HG03521 (cell line): ENCODE data around the gene GRIP2.

Source experiments
- ATAC-seq: cut with Tn5 transposase; IDR thresholded peaks from one replicate; pipeline ENCODE4 v1.9.1; 2021; ENCODE audit warnings: mild to moderate bottlenecking, moderate library complexity; ENCODE audit not compliant: unreplicated experiment

Gene GRIP2

DNA sequence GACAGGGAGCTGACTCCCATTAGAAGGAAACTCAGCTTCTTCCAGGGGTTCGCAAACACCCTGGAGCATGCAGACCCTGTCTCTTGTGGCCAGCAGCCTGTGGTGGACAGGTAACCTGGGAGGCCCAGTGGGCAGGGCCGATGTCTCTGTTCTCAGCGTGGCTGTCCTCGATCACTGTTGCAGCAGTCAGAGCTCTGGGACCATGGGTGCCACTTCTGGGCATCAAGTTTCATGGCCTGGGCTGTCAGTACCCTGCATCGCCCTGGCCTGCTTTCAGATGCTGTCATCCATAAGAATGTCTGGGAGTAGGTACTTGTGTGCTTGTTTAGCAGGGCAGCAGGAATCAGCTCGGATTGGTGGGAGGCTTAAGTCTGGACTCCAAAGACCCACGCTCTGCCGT, 83.3 kb downstream of the GRIP2 start:
- no peak for ATAC-seq

- ATAC-seq, result no peak
These were observed 84.4 kb downstream of the GRIP2 start for GRCh38 chr3:14455571-14456317.

DNA sequence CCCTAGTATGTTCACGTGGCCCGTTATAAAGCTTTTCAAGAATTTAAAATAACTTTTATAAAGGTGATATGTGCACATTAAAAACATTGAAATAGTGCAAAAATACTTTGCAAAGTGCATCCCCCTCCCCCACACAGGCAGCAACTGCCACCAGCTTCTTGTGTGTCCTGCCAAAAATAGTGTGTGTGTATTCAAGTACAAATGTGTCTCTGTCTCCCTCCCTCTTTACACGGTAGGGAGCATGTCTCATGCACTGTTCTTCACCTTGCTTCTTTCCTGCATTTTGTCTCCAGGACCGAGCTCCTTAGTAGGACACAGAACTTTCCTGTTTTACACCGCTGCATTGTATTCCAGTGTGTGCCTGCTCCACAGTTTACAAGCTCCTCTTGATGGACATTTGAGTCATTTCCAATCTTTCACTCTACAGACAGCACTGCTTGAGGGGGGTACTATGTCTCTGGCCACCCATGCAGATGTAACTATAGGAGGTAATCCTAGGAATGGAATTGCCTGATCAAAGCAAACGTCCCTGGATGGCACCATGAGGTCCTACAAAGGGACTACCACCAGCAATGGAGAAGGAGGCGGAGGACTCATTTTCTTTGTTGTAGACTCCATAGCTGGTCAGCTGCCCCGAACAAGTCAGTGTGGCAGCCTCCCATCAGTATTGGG, 85.4 kb downstream of the GRIP2 start:
- ATAC-seq, result no peak

- ATAC-seq, result no peak
These were observed 86.1 kb downstream of the GRIP2 start for GRCh38 chr3:14453876-14454638.

DNA sequence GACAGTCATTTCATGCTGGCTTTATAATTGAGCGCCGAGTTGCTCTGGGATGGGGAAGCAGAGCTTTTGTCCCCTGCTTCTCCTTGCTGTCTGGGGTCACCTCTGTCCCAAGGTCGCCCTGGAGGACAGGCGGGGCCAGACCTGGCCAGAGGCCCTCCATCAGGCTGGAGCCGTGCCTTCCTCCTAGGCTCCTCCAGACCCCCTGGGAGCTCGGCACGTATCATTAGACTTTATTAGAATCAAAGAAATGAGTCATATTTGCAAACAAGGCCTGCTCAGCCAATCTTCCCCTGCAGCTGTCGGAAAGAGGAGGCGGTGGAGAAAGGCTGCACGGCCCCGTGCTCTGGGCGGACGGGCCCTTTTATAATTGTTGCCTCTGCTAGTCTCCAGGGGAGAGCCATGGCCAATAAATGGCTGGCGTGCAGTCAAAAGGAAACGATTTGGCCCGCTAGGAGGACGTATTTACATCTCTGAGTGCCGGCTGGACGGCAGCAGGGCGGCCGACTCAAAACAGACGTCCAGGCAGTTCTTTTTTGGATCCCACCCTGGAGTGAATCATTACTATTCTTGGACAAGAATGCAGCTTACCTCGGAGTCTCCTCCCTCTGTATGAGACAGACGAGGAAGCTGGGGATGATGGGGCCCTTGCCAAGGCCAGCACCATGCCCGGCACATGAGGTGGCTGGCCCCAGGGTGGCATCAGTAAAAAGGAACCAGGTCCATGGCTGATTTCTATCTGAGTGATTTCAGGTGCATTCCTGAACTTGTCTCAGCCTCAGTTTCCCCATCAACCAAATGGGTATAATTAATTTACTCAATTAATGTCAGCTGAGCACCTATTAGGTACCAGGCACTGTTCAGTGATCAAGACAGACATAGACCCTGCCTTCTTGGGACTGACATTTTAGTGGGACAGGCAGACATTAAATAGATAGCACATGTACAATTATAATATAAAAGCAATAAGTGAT, 87.1 kb downstream of the GRIP2 start:
- ATAC-seq, result no peak

- no peak for ATAC-seq
These were observed 88.0 kb downstream of the GRIP2 start for GRCh38 chr3:14451844-14452739.

DNA sequence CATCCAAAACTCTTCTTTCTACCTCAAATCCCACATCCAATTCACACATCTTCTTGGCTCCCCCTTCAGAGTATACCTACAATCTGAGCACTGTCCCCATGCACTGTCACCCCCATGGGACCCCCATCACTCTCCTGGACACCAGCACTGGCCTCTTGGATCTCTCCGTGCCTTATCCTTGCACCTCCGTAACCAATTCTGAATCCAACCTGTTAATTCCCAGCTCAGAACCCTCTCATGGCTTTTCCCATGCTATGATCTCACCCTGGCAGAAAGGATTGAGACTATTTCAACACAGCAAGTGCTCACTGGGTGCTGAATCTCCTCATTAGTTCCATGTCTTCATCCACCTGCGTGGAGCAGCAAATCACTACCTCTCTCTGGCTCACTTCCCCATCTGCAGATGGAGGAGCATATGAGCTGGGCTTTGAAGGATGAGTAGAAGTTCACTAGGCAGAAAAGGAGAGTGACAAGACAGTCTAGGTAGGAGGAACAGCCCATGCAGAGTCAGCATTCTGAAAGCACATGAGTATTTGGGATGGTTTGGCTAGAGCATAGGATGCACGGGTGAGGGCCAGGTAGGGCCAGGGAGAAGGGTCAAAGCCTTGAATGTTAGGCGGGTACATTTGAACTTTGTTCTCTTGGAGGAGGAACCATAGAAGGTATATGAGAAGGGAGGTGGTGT, 89.1 kb downstream of the GRIP2 start:
- no peak for ATAC-seq

DNA sequence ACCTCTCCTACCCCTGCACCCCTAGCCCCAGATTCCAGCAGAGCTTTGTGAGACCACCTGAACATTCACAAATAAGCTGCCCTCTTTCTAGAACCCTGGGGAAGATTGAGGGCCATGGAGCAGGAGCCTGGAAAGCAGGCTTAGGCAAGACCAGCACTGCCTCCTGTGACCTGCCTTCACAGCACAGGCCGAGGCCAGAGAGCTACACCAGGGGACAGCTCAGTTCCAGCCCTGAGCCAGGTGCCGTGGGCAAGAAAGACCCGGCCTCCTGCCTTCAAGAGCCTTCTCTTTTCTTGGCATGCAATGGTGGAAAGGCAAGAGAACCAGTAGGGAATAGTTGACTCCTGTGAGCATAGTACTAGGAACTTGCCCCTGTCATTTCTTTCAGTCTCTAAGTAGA, 89.6 kb downstream of the GRIP2 start:
- no peak for ATAC-seq

DNA sequence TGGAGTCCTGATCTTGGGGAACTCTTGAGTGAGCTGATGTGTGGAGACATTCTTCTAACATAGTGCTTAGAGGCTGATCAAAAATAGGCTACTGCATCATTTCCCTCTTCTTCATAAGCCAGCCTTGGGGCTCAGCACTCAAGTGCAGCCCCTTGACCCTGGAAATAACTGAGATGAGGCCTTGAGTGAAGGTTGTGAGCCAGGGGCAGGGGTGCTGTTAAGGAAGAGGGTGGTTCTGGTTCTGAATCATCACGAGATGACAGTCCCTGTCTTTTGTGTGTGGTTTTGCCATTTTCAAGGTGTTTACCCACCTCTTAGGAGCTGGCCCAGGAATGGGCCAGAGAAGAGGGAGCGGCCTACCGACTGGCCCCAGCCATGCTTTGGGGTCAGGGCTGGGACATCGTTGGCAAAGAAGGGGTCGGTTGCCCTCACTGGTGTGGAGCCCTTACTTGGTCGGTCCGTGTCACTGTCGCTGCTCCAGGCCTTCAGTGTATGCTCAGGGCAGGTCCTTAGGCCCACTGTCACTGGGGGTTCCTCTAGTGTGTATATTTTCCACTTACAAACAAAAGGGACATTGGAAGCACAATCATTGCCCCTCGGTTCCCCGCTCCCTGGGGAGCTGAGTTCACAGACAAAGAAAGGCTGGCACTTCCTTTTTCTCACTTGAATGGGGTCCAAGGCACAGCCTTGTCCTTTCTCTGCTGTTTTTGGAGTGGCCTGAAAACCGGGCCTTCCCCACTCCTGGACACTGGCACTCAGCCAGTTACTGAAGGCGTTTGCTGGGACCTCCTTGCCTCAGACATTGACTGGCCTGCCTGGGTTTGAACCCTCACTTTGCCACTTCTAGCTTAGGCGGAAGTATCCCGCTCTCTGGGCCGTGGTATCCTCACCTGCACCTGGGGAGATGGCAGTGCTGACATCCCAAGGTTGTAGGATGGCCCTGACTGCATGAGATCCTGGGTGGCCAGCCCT, 91.1 kb downstream of the GRIP2 start:
- ATAC-seq, result no peak

DNA sequence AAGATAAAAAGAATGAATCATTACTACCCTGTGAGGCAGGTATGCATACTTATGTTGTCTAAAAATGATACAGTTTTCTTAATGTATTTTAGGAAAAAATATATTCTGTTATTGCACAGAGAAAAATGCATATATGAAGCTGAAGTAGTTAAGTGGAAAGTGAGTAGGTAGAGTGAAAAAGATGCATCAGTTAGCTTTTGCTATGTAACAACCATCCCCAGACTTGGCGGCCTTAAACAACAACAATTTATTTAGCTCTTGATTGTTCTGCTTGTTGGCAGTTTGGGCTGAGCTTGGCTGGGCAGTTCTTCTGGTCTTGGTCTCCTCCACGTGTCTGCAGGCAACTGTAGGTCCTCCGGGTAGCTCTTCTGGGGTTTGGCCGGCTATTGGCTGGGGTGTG, 92.1 kb downstream of the GRIP2 start:
- ATAC-seq, result no peak

GRCh38 chr3:14446988-14447570, 93.1 kb downstream of the GRIP2 start:
- no peak for ATAC-seq

- no peak for ATAC-seq
These were observed 94.4 kb downstream of the GRIP2 start for GRCh38 chr3:14445773-14446172.

DNA sequence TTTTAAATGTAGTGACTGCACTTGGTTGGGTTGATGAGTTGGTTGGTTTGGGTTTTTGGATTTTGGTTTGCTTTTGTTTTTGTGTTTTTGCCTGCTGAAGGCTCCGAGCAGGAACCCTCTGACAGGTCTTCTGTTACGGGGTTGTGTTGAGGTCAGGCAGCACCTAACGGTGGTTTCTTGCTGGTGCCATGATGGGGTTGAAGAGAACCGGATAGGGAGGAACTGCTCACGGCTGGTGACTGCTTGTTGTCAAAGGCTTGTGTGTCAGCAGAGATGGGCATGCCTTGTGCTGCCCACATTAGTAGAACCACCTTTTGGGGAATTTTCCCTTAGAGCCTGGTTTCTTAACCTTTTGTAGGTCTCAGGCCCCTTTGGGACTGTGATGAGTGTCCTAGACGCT, 95.8 kb downstream of the GRIP2 start:
- no peak for ATAC-seq

DNA sequence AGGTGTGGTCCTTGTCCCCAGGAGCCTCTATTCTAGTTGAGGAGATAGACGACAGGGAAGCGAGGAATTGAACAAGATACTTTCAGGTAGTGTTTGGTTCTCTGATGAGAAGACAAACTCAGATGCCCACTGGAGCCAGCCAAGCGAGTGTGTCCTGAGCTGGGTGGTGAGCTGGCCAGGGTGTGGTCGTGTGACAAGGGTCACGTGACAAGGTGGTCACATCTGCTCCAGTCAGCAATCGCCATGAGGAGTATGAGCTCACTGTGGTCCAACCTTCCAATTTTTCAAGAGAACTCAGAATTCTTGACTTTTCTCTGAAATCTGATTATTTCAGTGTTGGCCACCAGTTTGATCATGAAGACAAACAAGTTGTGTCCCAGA, 98.2 kb downstream of the GRIP2 start:
- ATAC-seq, result no peak

DNA sequence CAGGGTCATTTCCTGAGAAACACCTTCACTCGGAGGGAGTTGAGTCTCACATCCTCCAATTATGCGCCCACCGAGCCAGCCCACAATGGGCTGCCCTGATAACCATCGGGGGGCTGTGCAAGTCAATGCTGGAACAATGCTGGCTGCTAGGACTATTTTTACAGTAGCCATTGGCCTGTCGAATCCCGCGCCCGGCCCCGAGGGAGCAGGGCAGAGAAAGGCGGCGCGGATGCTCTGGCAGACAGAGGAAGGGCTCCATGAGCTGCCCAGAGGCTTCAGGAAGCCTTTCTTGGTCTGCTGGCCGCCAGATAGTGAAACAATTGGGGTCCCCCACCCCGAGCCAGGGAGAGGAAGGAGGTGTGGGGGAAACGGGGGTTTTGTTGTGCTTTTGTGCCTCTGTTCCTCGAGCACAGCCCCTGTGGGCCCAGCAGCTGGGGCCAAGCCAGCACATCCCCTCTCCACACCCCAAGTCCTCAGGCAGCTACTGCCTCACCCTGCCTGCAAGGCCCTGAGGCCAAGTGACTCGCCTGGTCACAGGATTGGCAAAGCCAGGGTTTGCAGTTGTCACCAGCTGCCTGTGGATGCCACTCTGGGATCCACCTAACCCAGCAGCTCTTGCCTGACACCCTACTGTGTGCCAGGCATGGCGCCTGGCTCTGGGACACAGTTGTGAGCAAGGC, 98.8 kb downstream of the GRIP2 start:
- no peak for ATAC-seq

GRCh38 chr3:14440531-14441239, 99.5 kb downstream of the GRIP2 start:
- ATAC-seq, result no peak

DNA sequence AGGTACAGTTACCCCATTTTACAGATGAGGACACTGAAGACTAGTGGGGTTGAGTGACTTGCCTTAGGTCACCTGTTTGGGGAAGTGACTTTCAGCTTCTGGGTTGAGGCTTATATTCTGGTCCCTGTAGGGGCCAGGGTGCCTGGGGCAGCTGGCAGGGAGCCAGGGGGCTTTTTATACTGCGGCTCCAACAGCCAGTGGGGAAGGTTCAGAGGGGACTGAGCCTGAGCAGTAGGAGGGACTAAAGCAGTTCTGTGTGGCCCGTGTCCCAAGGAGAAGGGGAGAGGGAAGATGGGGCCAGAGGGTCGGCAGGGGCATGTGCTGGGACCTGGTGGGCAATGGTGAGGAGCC, 100.0 kb downstream of the GRIP2 start:
- no peak for ATAC-seq
